Measurements from ENCODE around the gene MSI2.

Gene MSI2

GRCh38 chr17:57270801-57271245, 14.5 kb downstream of the MSI2 start:
- DNase-seq (ENCODE audit: low read depth): peak; percentile 31

GRCh38 chr17:57271821-57272220, 15.5 kb downstream of the MSI2 start:
- DNase-seq (ENCODE audit: low read depth): no peak

- DNase-seq (ENCODE audit: low read depth): no peak
Observed at GRCh38 chr17:57273490-57273889, 17.2 kb downstream of the MSI2 start.

GRCh38 chr17:57274162-57274561, 17.8 kb downstream of the MSI2 start:
- DNase-seq (ENCODE audit: low read depth): no peak

GRCh38 chr17:57275071-57275764, 18.9 kb downstream of the MSI2 start:
- no peak for DNase-seq (ENCODE audit: low read depth)

- DNase-seq (ENCODE audit: low read depth): no peak
Observed at GRCh38 chr17:57276621-57277020, 20.3 kb downstream of the MSI2 start.

GRCh38 chr17:57277923-57278604, 21.7 kb downstream of the MSI2 start:
- DNase-seq (ENCODE audit: low read depth): no peak

GRCh38 chr17:57278740-57279387, 22.5 kb downstream of the MSI2 start:
- no peak for DNase-seq (ENCODE audit: low read depth)

- no peak for DNase-seq (ENCODE audit: low read depth)
Observed at GRCh38 chr17:57279432-57279831, 23.1 kb downstream of the MSI2 start.

GRCh38 chr17:57281887-57282286, 25.6 kb downstream of the MSI2 start:
- no peak for DNase-seq (ENCODE audit: low read depth)

- DNase-seq (ENCODE audit: low read depth): peak; percentile 42
Observed at GRCh38 chr17:57282296-57282695, 26.0 kb downstream of the MSI2 start.

- no peak for DNase-seq (ENCODE audit: low read depth)
Observed at GRCh38 chr17:57283203-57283971, 27.1 kb downstream of the MSI2 start.

GRCh38 chr17:57284583-57284982, 28.3 kb downstream of the MSI2 start:
- DNase-seq (ENCODE audit: low read depth): no peak

- DNase-seq (ENCODE audit: low read depth): no peak
Observed at GRCh38 chr17:57284984-57285646, 28.8 kb downstream of the MSI2 start.

GRCh38 chr17:57285701-57286100, 29.4 kb downstream of the MSI2 start:
- DNase-seq (ENCODE audit: low read depth): no peak

- no peak for DNase-seq (ENCODE audit: low read depth)
Observed at GRCh38 chr17:57286399-57287105, 30.2 kb downstream of the MSI2 start.

- no peak for DNase-seq (ENCODE audit: low read depth)
Observed at GRCh38 chr17:57288040-57288772, 31.9 kb downstream of the MSI2 start.

- no peak for DNase-seq (ENCODE audit: low read depth)
Observed at GRCh38 chr17:57288773-57289121, 32.4 kb downstream of the MSI2 start.

- DNase-seq (ENCODE audit: low read depth): no peak
Observed at GRCh38 chr17:57289130-57289529, 32.8 kb downstream of the MSI2 start.

GRCh38 chr17:57289613-57290012, 33.3 kb downstream of the MSI2 start:
- no peak for DNase-seq (ENCODE audit: low read depth)

GRCh38 chr17:57290981-57291380, 34.7 kb downstream of the MSI2 start:
- no peak for DNase-seq (ENCODE audit: low read depth)
